PC-9 (cell line): ENCODE results near the gene SLC38A10. TPM values are rescaled to one million over a fixed set of nuclear protein-coding genes. Genes with fewer than 3 reads are reported as not detected.

Source experiments
- BruUV-seq: library from RNA; stranded (reverse); fragments of 400-500 nt; replicated peaks from 2 replicates; lab custom pipeline; 2021; lab: Mats Ljungman, UMichigan
- CTCF ChIA-PET: fragments of 300-600 bp; sonication (Branson Sonifier 250); formaldehyde crosslinking; loops from one replicate; lab custom pipeline; 2022; ENCODE audit warnings: antibody characterized with exemption; lab: Charles Lee
- POLR2A ChIA-PET: fragments of 300-600 bp; sonication (Branson Sonifier 250); formaldehyde crosslinking; loops from one replicate; lab custom pipeline; 2022; ENCODE audit warnings: antibody characterized with exemption; ENCODE audit not compliant: unreplicated experiment; lab: Charles Lee
- DNase-seq, 2 experiments: peaks; one replicate each; pipeline versions ENCODE4 v3.0.0 to v3.0.0-alpha.2; 2015 to 2022; ENCODE audit warnings: mixed read lengths in 1 of 2
- H2AFZ ChIP-seq: fragments of 200-600 bp; sonication (generic); 2 replicates; pipeline ENCODE4 v1.8.1; 2017; ENCODE audit warnings: antibody characterized with exemption
- H3F3A ChIP-seq: fragments of 200-600 bp; sonication (generic); 2 replicates; pipeline ENCODE4 v1.8.1; 2017; ENCODE audit warnings: antibody characterized with exemption, mild to moderate bottlenecking, low read depth; ENCODE audit not compliant: insufficient read depth
- H3K27ac ChIP-seq: fragments of 200-600 bp; sonication (generic); 2 replicates; pipeline ENCODE4 v1.6.1; 2016; ENCODE audit warnings: mixed run types
- H3K27me3 ChIP-seq: fragments of 200-600 bp; sonication (generic); 2 replicates; pipeline ENCODE4 v1.6.1; 2016; ENCODE audit warnings: low read depth, mixed run types; ENCODE audit not compliant: insufficient read depth
- H3K36me3 ChIP-seq: fragments of 200-600 bp; sonication (generic); 2 replicates; pipeline ENCODE4 v1.6.1; 2016; ENCODE audit warnings: low read depth, mixed run types
- H3K4me1 ChIP-seq: fragments of 200-600 bp; sonication (generic); replicated peaks from 2 replicates; pipeline ENCODE4 v1.6.1; 2016; ENCODE audit warnings: mixed run types; ENCODE audit not compliant: insufficient read depth
- H3K4me2 ChIP-seq: fragments of 200-600 bp; sonication (generic); 2 replicates; pipeline ENCODE4 v1.6.1; 2017; ENCODE audit warnings: mixed run types
- H3K4me3 ChIP-seq: fragments of 200-600 bp; sonication (generic); 2 replicates; pipeline ENCODE4 v1.6.1; 2016; ENCODE audit warnings: mixed run types
- H3K79me2 ChIP-seq: fragments of 200-600 bp; sonication (generic); 2 replicates; pipeline ENCODE4 v1.6.1; 2017; ENCODE audit warnings: low read depth, mixed run types
- H3K9me2 ChIP-seq: fragments of 200-600 bp; sonication (generic); 2 replicates; pipeline ENCODE4 v1.8.1; 2017; ENCODE audit warnings: mild to moderate bottlenecking; ENCODE audit not compliant: insufficient read depth
- H3K9me3 ChIP-seq: fragments of 200-600 bp; sonication (generic); 2 replicates; pipeline ENCODE4 v1.8.1; 2016; ENCODE audit warnings: low read depth; ENCODE audit not compliant: insufficient read depth
- H4K20me1 ChIP-seq: fragments of 200-600 bp; sonication (generic); 2 replicates; pipeline ENCODE4 v1.8.1; 2017; ENCODE audit not compliant: insufficient read depth
- EZH2 ChIP-seq: fragments of 200-600 bp; sonication (generic); IDR thresholded peaks from 2 replicates; pipeline ENCODE4 v1.8.0; 2017; ENCODE audit warnings: antibody characterized with exemption, low read depth
- intact Hi-C: fragments of 100-400 bp; cut with micrococcal nuclease; formaldehyde crosslinking; loops from one replicate; pipeline ENCODE4 v1.10.0; 2022; ENCODE audit not compliant: unreplicated experiment
- total RNA-seq: library from RNA; stranded (reverse); gene quantifications from 2 replicates; pipeline ENCODE4 v1.2.3, GENCODE V29; 2021
- TF ChIP-seq, protein P1 (sequence below): fragments of 200-600 bp; sonication (generic); conservative IDR thresholded peaks from 2 replicates; pipeline ENCODE4 v1.6.1; 2017; ENCODE audit warnings: mixed run types, antibody characterized with exemption, mild to moderate bottlenecking, moderate library complexity

SLC38A10 gene
- total RNA-seq, 1 experiment from 2014 or later = 127 TPM

- no peaks in the 10 kb centered on the region for H4K20me1 ChIP-seq
- intact Hi-C loops = loop anchor here (1.0 to 5.0 kb wide), 3 partner anchors 144 to 348 kb away; partner anchors contain the start of gene BAHCC1
- H3K79me2 ChIP-seq = no peaks in the 10 kb centered on the region
- no peak overlapping the region for H3K27ac ChIP-seq
- no peaks in the 10 kb centered on the region for H3K9me2 ChIP-seq
- ChIA-PET CTCF (interaction anchor here (0.6 kb wide), 1 partner anchor 176 kb away, joined by 5 read pairs; no protein-coding TSS in a partner anchor), POLR2A (interaction anchor here (0.6 to 0.7 kb wide), 2 partner anchors 259 to 262 kb away, joined by 3 to 6 read pairs; no protein-coding TSS in a partner anchor)
- no peak overlapping the region for H3K4me3 ChIP-seq
- H3K27me3 ChIP-seq = no peaks in the 10 kb centered on the region
- no peak for TF ChIP-seq EZH2
- TF ChIP-seq, protein P1, sequence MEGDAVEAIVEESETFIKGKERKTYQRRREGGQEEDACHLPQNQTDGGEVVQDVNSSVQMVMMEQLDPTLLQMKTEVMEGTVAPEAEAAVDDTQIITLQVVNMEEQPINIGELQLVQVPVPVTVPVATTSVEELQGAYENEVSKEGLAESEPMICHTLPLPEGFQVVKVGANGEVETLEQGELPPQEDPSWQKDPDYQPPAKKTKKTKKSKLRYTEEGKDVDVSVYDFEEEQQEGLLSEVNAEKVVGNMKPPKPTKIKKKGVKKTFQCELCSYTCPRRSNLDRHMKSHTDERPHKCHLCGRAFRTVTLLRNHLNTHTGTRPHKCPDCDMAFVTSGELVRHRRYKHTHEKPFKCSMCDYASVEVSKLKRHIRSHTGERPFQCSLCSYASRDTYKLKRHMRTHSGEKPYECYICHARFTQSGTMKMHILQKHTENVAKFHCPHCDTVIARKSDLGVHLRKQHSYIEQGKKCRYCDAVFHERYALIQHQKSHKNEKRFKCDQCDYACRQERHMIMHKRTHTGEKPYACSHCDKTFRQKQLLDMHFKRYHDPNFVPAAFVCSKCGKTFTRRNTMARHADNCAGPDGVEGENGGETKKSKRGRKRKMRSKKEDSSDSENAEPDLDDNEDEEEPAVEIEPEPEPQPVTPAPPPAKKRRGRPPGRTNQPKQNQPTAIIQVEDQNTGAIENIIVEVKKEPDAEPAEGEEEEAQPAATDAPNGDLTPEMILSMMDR = no peak
- no peak overlapping the region for H3K4me2 ChIP-seq
- H3K9me3 ChIP-seq = no peaks in the 10 kb centered on the region
- no peaks in the 10 kb centered on the region for H3K36me3 ChIP-seq
- H3F3A ChIP-seq = no peaks in the 10 kb centered on the region; the same call in 1 of the 2 replicates
- no peak overlapping the region for H2AFZ ChIP-seq
- H3K4me1 ChIP-seq = no peaks in the 10 kb centered on the region
- no TSS peak for BruUV-seq
- no peak for DNase-seq
Measured at GRCh38 chr17:81252987-81253329, 42.1 kb downstream of the SLC38A10 start.

DNA sequence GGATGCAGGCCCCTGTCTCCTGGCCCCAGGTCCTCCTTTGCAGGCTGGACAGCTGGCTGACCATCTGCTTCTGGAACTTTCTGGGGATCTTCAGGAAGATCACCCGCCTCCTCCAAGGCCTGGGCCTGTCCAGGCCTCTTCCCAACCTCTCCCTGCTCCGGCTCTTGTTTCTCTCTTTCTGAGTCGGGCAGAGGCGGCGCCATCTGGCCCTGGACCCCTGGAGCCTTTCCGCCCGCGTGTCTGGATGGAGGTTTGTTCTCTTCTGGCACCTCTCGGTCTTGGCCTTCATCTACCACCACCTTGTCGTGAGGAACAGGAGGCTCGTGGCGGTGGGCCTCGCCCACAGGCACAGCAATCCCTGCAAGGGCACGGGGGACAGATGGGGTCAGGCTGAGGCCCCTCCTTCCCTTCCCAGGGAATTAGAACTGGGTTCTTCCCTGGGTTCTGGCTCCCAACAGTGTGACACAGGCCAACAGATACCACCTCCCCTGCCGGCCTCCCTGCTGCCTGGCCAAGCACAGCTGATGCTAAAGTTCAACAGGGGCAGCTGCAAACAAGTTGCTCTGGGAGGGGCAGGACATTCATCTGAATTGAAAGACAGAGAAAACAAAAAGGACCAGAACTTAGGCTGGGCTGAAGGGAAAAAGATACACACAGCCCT, 42.7 kb downstream of the SLC38A10 start:
- Histone ChIP-seq H3K9me3 (no peaks in the 10 kb centered on the region), H3K4me1 (no peaks in the 10 kb centered on the region), H3K4me3 (no peak overlapping the region), H3K27me3 (no peaks in the 10 kb centered on the region), H3K27ac (no peak overlapping the region), H3K79me2 (no peaks in the 10 kb centered on the region), H4K20me1 (no peaks in the 10 kb centered on the region), H3F3A (no peaks in the 10 kb centered on the region; the same call in 1 of the 2 replicates), H2AFZ (no peak overlapping the region), H3K9me2 (no peaks in the 10 kb centered on the region), H3K4me2 (no peak overlapping the region), H3K36me3 (no peaks in the 10 kb centered on the region)
- DNase-seq = no peak
- no peak for TF ChIP-seq EZH2
- TF ChIP-seq, protein P1 = no peak
- POLR2A ChIA-PET = interaction anchor here (0.7 kb wide), 1 partner anchor 260 kb away, joined by 6 read pairs; no protein-coding TSS in a partner anchor
- no TSS peak for BruUV-seq
- CTCF ChIA-PET = interaction anchor here (0.6 kb wide), 1 partner anchor 177 kb away, joined by 5 read pairs; no protein-coding TSS in a partner anchor
- intact Hi-C loops = loop anchor here (5.0 kb wide), 1 partner anchor 145 kb away; the partner anchor contains the start of gene BAHCC1

GRCh38 chr17:81251709-81252301, 43.3 kb downstream of the SLC38A10 start:
- Histone ChIP-seq H3K36me3 (no peaks in the 10 kb centered on the region), H3K27me3 (no peaks in the 10 kb centered on the region), H3K4me3 (no peak overlapping the region), H4K20me1 (no peaks in the 10 kb centered on the region), H3K9me3 (no peaks in the 10 kb centered on the region), H3K9me2 (no peaks in the 10 kb centered on the region), H3K4me1 (no peaks in the 10 kb centered on the region), H3K27ac (no peak overlapping the region), H3K79me2 (no peaks in the 10 kb centered on the region), H3K4me2 (no peak overlapping the region), H3F3A (no peaks in the 10 kb centered on the region; the same call in 1 of the 2 replicates), H2AFZ (no peak overlapping the region)
- no TSS peak for BruUV-seq
- ChIA-PET POLR2A (no interaction called here), CTCF (no interaction called here)
- no peak for DNase-seq
- intact Hi-C loops = loop anchor here (5.0 kb wide), 1 partner anchor 145 kb away; the partner anchor contains the start of gene BAHCC1
- no peak for TF ChIP-seq EZH2
- TF ChIP-seq, protein P1 = no peak
